GM23248 (cell line): Measurements from ENCODE around the gene SMOC2. TPM values are rescaled to one million over a fixed set of nuclear protein-coding genes. Genes with fewer than 3 reads are reported as not detected.

ENCODE experiments used
- DNase-seq: peaks from one replicate; pipeline ENCODE4 v3.0.0-alpha.2; 2015
- H2AFZ ChIP-seq: fragments of 200-600 bp; sonication (generic); 2 replicates; pipeline ENCODE4 v1.6.1; 2016; ENCODE audit warnings: antibody characterized with exemption
- H3F3A ChIP-seq: fragments of 200-600 bp; sonication (generic); 2 replicates; pipeline ENCODE4 v1.6.1; 2016; ENCODE audit warnings: mild to moderate bottlenecking, antibody characterized with exemption, mixed run types; ENCODE audit not compliant: insufficient read depth
- H3K27ac ChIP-seq: fragments of 200-600 bp; sonication (generic); 2 replicates; pipeline ENCODE4 v1.5.1; 2016; ENCODE audit warnings: mild to moderate bottlenecking
- H3K27me3 ChIP-seq: fragments of 200-600 bp; sonication (generic); replicated peaks from 2 replicates; pipeline ENCODE4 v1.6.1; 2016; ENCODE audit warnings: mild to moderate bottlenecking; ENCODE audit not compliant: insufficient read depth
- H3K36me3 ChIP-seq: fragments of 200-600 bp; sonication (generic); 2 replicates; pipeline ENCODE4 v1.6.1; 2016; ENCODE audit warnings: low read depth, mild to moderate bottlenecking
- H3K4me1 ChIP-seq: fragments of 200-600 bp; sonication (generic); 2 replicates; pipeline ENCODE4 v1.6.1; 2016; ENCODE audit warnings: mild to moderate bottlenecking; ENCODE audit not compliant: insufficient read depth
- H3K4me2 ChIP-seq: fragments of 200-600 bp; sonication (generic); one replicate; pipeline ENCODE4 v1.6.1; 2016; ENCODE audit warnings: mild to moderate bottlenecking; ENCODE audit not compliant: unreplicated experiment
- H3K4me3 ChIP-seq: fragments of 200-600 bp; sonication (generic); 2 replicates; pipeline ENCODE4 v1.5.1; 2016; ENCODE audit warnings: mild to moderate bottlenecking
- H3K79me2 ChIP-seq: fragments of 200-600 bp; sonication (generic); 2 replicates; pipeline ENCODE4 v1.6.1; 2016; ENCODE audit warnings: mild to moderate bottlenecking; ENCODE audit not compliant: insufficient read depth
- H3K9ac ChIP-seq: fragments of 200-600 bp; sonication (generic); 2 replicates; pipeline ENCODE4 v1.6.1; 2016; ENCODE audit warnings: mild to moderate bottlenecking
- H3K9me2 ChIP-seq: fragments of 200-600 bp; sonication (generic); 2 replicates; pipeline ENCODE4 v1.6.1; 2016; ENCODE audit warnings: mixed run types, mild to moderate bottlenecking, moderate library complexity; ENCODE audit not compliant: insufficient read depth
- H3K9me3 ChIP-seq: fragments of 200-600 bp; sonication (generic); one replicate; pipeline ENCODE4 v1.6.1; 2017; ENCODE audit warnings: low read depth
- H4K20me1 ChIP-seq: fragments of 200-600 bp; sonication (generic); 2 replicates; pipeline ENCODE4 v1.6.0; 2016; ENCODE audit not compliant: insufficient read depth
- EZH2 ChIP-seq: fragments of 200-600 bp; sonication (generic); IDR thresholded peaks from 2 replicates; pipeline ENCODE4 v1.6.1; 2018; ENCODE audit warnings: antibody characterized with exemption, mild to moderate bottlenecking; ENCODE audit not compliant: insufficient read depth, poor library complexity, severe bottlenecking
- EZH2phosphoT487 ChIP-seq: fragments of 200-600 bp; sonication (generic); IDR thresholded peaks from 2 replicates; pipeline ENCODE4 v1.6.1; 2018; ENCODE audit warnings: antibody characterized with exemption, moderate library complexity, mild to moderate bottlenecking, low read depth; ENCODE audit not compliant: insufficient read depth
- WGBS, 2 experiments: methylation state at CpG; one replicate each; pipeline ENCODE4 v1.1.6; 2015 to 2017; ENCODE audit warnings: low lambda C conversion rate in 2 of 2, low coverage in 1 of 2; ENCODE audit errors: missing lambda C conversion rate in 2 of 2; 5-methylcytosine and 5-hydroxymethylcytosine counted together
- in situ Hi-C: fragments of 300-500 bp; cut with MboI; formaldehyde crosslinking; loops from 2 replicates; pipeline ENCODE4 v1.15.0; 2020
- polyA plus RNA-seq: library from polyadenylated mRNA; unstranded; fragments of >200 nt; fragmentation: Nextera tagmentation; extraction: Ambion mirVana; gene quantifications from 2 replicates; pipeline ENCODE4 v1.2.1, GENCODE V29; 2016
- total RNA-seq: library from RNA; depleted of rRNA; stranded (reverse); fragments of >200 nt; shearing (Covaris generic); gene quantifications from 2 replicates; pipeline ENCODE4 v1.2.3, GENCODE V29; 2014

Gene SMOC2
- total and polyA plus RNA-seq, 2 experiments from 2014 or later: not detected

- Histone ChIP-seq H3K4me3 (no peak overlapping the region), H3K9me3 (no peaks in the 10 kb centered on the region), H3K9ac (no peak overlapping the region), H3K27ac (no peak overlapping the region), H3K27me3 (no peaks in the 10 kb centered on the region), H3K4me2 (no peak overlapping the region), H2AFZ (no peak overlapping the region), H3K36me3 (no peaks in the 10 kb centered on the region), H4K20me1 (no peaks in the 10 kb centered on the region), H3K4me1 (no peaks in the 10 kb centered on the region), H3K79me2 (no peaks in the 10 kb centered on the region), H3K9me2 (no peaks in the 10 kb centered on the region), H3F3A (no peaks in the 10 kb centered on the region)
- in situ Hi-C loops: no loop called here
- no peak for DNase-seq
- TF ChIP-seq EZH2phosphoT487 (no peak), EZH2 (no peak)
- 72 to 74% methylated on average over 33 to 37 of the region's 37 CpGs for WGBS, 2 experiments
Measured at GRCh38 chr6:168516944-168517741, 76.2 kb downstream of the SMOC2 start.

- no peak overlapping the region for H3K4me3 ChIP-seq
- H3K27me3 ChIP-seq: no peaks in the 10 kb centered on the region
- no peaks in the 10 kb centered on the region for H3F3A ChIP-seq
- no peaks in the 10 kb centered on the region for H3K9me2 ChIP-seq
- H3K9ac ChIP-seq: no peak overlapping the region
- no peaks in the 10 kb centered on the region for H3K4me1 ChIP-seq
- WGBS, 2 experiments: 76 to 82% methylated on average over 28 to 39 of the region's 39 CpGs
- H3K9me3 ChIP-seq: no peaks in the 10 kb centered on the region
- H3K79me2 ChIP-seq: no peaks in the 10 kb centered on the region
- no peak overlapping the region for H3K4me2 ChIP-seq
- no peaks in the 10 kb centered on the region for H3K36me3 ChIP-seq
- in situ Hi-C loops: no loop called here
- no peak for DNase-seq
- H2AFZ ChIP-seq: no peak overlapping the region
- no peaks in the 10 kb centered on the region for H4K20me1 ChIP-seq
- no peak overlapping the region for H3K27ac ChIP-seq
- TF ChIP-seq EZH2phosphoT487: no peak
- no peak for TF ChIP-seq EZH2
Measured at GRCh38 chr6:168517742-168518347, 76.9 kb downstream of the SMOC2 start.

GRCh38 chr6:168518348-168518745 is 77.4 kb downstream of the SMOC2 start:
- 53 to 61% methylated on average over 4 of the region's 4 CpGs for WGBS, 2 experiments
- in situ Hi-C loops: no loop called here

GRCh38 chr6:168518867-168519266 is 77.9 kb downstream of the SMOC2 start:
- TF ChIP-seq EZH2phosphoT487 (no peak), EZH2 (no peak)
- Histone ChIP-seq H3K9ac (no peak overlapping the region), H3K9me3 (no peaks in the 10 kb centered on the region), H3K79me2 (no peaks in the 10 kb centered on the region), H2AFZ (no peak overlapping the region), H3K4me1 (no peaks in the 10 kb centered on the region), H4K20me1 (no peaks in the 10 kb centered on the region), H3K27ac (no peak overlapping the region), H3K4me2 (no peak overlapping the region), H3K9me2 (no peaks in the 10 kb centered on the region), H3F3A (no peaks in the 10 kb centered on the region), H3K27me3 (no peaks in the 10 kb centered on the region), H3K36me3 (no peaks in the 10 kb centered on the region), H3K4me3 (no peak overlapping the region)
- in situ Hi-C loops: no loop called here
- WGBS, 2 experiments: 68% methylated on average over 20 to 21 of the region's 21 CpGs
- no peak for DNase-seq

More at GRCh38 chr6:168518348-168518745, 77.4 kb downstream of the SMOC2 start:
- no peak overlapping the region for H3K4me3 ChIP-seq
- no peaks in the 10 kb centered on the region for H3F3A ChIP-seq
- no peak overlapping the region for H2AFZ ChIP-seq
- no peak overlapping the region for H3K4me2 ChIP-seq
- no peaks in the 10 kb centered on the region for H3K4me1 ChIP-seq
- H3K27me3 ChIP-seq: no peaks in the 10 kb centered on the region
- H3K36me3 ChIP-seq: no peaks in the 10 kb centered on the region
- no peak for TF ChIP-seq EZH2
- no peak for TF ChIP-seq EZH2phosphoT487
- no peaks in the 10 kb centered on the region for H3K79me2 ChIP-seq
- no peak for DNase-seq
- H4K20me1 ChIP-seq: no peaks in the 10 kb centered on the region
- no peaks in the 10 kb centered on the region for H3K9me2 ChIP-seq
- H3K9ac ChIP-seq: no peak overlapping the region
- no peaks in the 10 kb centered on the region for H3K9me3 ChIP-seq
- H3K27ac ChIP-seq: no peak overlapping the region
